Thyroid gland (tissue), 4 donors: ENCODE measurements around the gene SCYL1. TPM values are rescaled to one million over a fixed set of nuclear protein-coding genes. Genes with fewer than 3 reads are reported as not detected.

Source experiments
- DNase-seq, 2 donors: peaks; one replicate each; pipeline ENCODE4 v3.0.0-alpha.2; 2019
- H3K27ac ChIP-seq, 3 donors: fragments of 200-600 bp; sonication (generic); 1 replicate in 2 of 3; 2 replicates in 1 of 3; pipeline ENCODE4 v1.5.1; 2016 to 2019; ENCODE audit warnings: mild to moderate bottlenecking in 1 of 3, moderate library complexity in 1 of 3
- H3K27me3 ChIP-seq: fragments of 200-600 bp; sonication (generic); one replicate; pipeline ENCODE4 v1.5.1; 2019
- H3K36me3 ChIP-seq, 2 donors: fragments of 200-600 bp; sonication (generic); one replicate each; pipeline ENCODE4 v1.5.1; 2016 to 2019
- H3K4me1 ChIP-seq, 2 donors: fragments of 200-600 bp; sonication (generic); one replicate each; pipeline ENCODE4 v1.5.1; 2017 to 2019
- H3K4me3 ChIP-seq, 3 donors: fragments of 200-600 bp; sonication (generic); replicated peaks in 1 of 3; 1 replicate in 2 of 3; 2 replicates in 1 of 3; pipeline ENCODE4 v1.5.1; 2016; ENCODE audit warnings: mild to moderate bottlenecking in 1 of 3
- H3K9me3 ChIP-seq: fragments of 200-600 bp; sonication (generic); one replicate; pipeline ENCODE4 v1.5.1; 2017
- CTCF ChIP-seq, 6 experiments: fragments of 200-600 bp in 3 of 6; fragments of 450-650 bp in 3 of 6; sonication (generic) in 3 of 6; IDR thresholded peaks; one replicate each; pipeline ENCODE4 v1.5.1; 2016 to 2019; ENCODE audit warnings: antibody characterized with exemption in 6 of 6, mild to moderate bottlenecking in 2 of 6, inconsistent platforms in 1 of 6, moderate library complexity in 1 of 6
- POLR2A ChIP-seq, 2 donors: fragments of 450-650 bp; IDR thresholded peaks; one replicate each; pipeline ENCODE4 v1.6.1; 2017; ENCODE audit warnings: antibody characterized with exemption in 2 of 2, mild to moderate bottlenecking in 2 of 2, moderate library complexity in 1 of 2
- WGBS, 2 donors: methylation state at CpG; one replicate each; pipeline ENCODE4 v1.1.5; 2017; 5-methylcytosine and 5-hydroxymethylcytosine counted together
- intact Hi-C: fragments of 100-400 bp; cut with DNase I; formaldehyde crosslinking; loops from one replicate; pipeline ENCODE4 v1.15.1; 2023
- total RNA-seq, 4 donors: library from RNA; depleted of rRNA; stranded (reverse); fragments of >200 nt; gene quantifications; one replicate each; pipeline ENCODE4 v1.2.3, GENCODE V29; 2016

SCYL1 gene
- total RNA-seq, 4 donors from 2014 or later: 99.8 to 122 (median 116) TPM

- 35 to 37% methylated on average over 11 to 12 of the region's 12 CpGs for WGBS, 2 donors
- intact Hi-C loops: no loop called here
- peak in 1 of 2 donors; percentile 92 for TF ChIP-seq POLR2A (IDR thresholded peaks at IDR 0.05)
- no peak for TF ChIP-seq CTCF (IDR thresholded peaks at IDR 0.05)
- H3K27me3 ChIP-seq: no peaks in the 10 kb centered on the region
- no peaks in the 10 kb centered on the region for H3K9me3 ChIP-seq
- peak overlapping the region in 1 of 3 donors; percentile 11 for H3K4me3 ChIP-seq
- no peaks in the 10 kb centered on the region for H3K36me3 ChIP-seq
- DNase-seq: peak; percentile 94 to 95
- H3K4me1 ChIP-seq: peaks cover 83 to 84% of the 10 kb centered on the region in 2 donors
- peak overlapping the region; percentile 98 to 100 (median 99) for H3K27ac ChIP-seq
Measured at GRCh38 chr11:65493367-65494176, 31.3 kb upstream of the SCYL1 start.

GRCh38 chr11:65496304-65497140 is 28.4 kb upstream of the SCYL1 start:
- TF ChIP-seq POLR2A (IDR thresholded peaks at IDR 0.05) (peak in 1 of 2 donors; percentile 39), CTCF (IDR thresholded peaks at IDR 0.05) (no peak)
- Histone ChIP-seq H3K27me3 (no peaks in the 10 kb centered on the region), H3K36me3 (peaks cover 11 to 15% of the 10 kb centered on the region in 2 donors), H3K27ac (peak overlapping the region; percentile 98 to 100 (median 99)), H3K9me3 (no peaks in the 10 kb centered on the region), H3K4me3 (peak overlapping the region in 2 of 3 donors; percentile 1 to 11), H3K4me1 (peaks cover 54% of the 10 kb centered on the region in 2 donors)
- 30 to 34% methylated on average over 15 of the region's 15 CpGs for WGBS, 2 donors
- DNase-seq: peak in 1 of 2 donors; percentile 7
- intact Hi-C loops: no loop called here

GRCh38 chr11:65497141-65498041 is 27.5 kb upstream of the SCYL1 start:
- WGBS, 2 donors: 1% methylated on average over 28 to 29 of the region's 61 CpGs
- TF ChIP-seq POLR2A (IDR thresholded peaks at IDR 0.05): peak; percentile 77 to 93
- TF ChIP-seq CTCF (IDR thresholded peaks at IDR 0.05): peak in 1 of 6 experiments; percentile 23

GRCh38 chr11:65498042-65498726 is 26.7 kb upstream of the SCYL1 start:
- intact Hi-C loops: no loop called here
- Histone ChIP-seq H3K27ac (peak overlapping the region; percentile 99 to 100 (median 100)), H3K27me3 (no peaks in the 10 kb centered on the region), H3K9me3 (no peaks in the 10 kb centered on the region), H3K4me1 (peaks cover 37 to 39% of the 10 kb centered on the region in 2 donors), H3K36me3 (peaks cover 28 to 31% of the 10 kb centered on the region in 2 donors), H3K4me3 (peak overlapping the region; percentile 66 to 82 (median 76))
- peak; percentile 66 to 72 for DNase-seq
- TF ChIP-seq POLR2A (IDR thresholded peaks at IDR 0.05): peak in 1 of 2 donors; percentile 2
- TF ChIP-seq CTCF (IDR thresholded peaks at IDR 0.05): no peak
- 1% methylated on average over 22 to 24 of the region's 24 CpGs for WGBS, 2 donors

More at GRCh38 chr11:65497141-65498041, 27.5 kb upstream of the SCYL1 start:
- DNase-seq: peak; percentile 99
- Histone ChIP-seq H3K36me3 (peaks cover 20 to 23% of the 10 kb centered on the region in 2 donors), H3K4me1 (peaks cover 45 to 47% of the 10 kb centered on the region in 2 donors), H3K4me3 (peak overlapping the region; percentile 66 to 82 (median 76)), H3K27me3 (no peaks in the 10 kb centered on the region), H3K9me3 (no peaks in the 10 kb centered on the region), H3K27ac (peak overlapping the region; percentile 99 to 100 (median 100))
- intact Hi-C loops: no loop called here
